ENCODE measurements around the gene MDC1.

DNA sequence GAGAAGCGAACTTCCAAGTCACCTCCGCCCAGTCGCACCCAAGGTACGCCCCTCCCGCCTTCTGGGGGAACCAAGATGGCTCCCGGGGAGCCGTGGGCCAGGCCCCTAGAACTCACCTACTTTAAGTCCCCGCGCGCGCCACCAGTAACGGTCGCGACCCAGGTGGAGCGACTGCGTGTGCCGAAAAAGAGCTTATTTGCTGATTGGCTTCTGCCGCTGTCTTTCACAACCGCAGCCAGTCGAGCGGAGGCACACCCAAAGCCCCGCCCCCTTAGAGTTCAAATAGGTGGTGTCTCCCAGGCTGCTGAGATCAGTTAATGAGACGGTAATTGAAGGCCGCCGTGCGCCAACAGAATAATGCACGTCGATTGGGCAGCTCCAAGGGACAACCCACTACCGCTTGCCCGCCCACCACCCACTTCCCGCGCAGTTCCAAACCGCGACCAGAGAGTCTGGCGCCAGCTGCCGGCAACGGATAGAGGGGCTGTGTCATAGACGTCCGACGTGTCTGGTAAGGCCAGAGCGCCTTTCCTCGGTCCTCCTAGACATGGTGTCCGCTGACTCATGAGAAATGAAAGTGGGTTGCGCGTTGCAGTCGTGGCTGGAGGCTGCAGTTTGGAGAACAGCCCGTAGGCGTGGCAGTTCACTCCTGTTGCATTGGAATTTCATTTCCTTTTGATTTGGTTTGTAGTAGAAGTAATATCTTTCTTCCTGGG is at the start of gene MDC1:
- TF ChIP-seq TAF1 (IDR thresholded peaks at IDR 0.05; ENCODE audit: borderline replicate concordance, low read depth, low read length) (peak; percentile 88), POLR2A (IDR thresholded peaks at IDR 0.05; ENCODE audit: low read depth, low read length) (peak; percentile 96)

Measured in GM12892 (cell line).